ENCODE results near the gene TRHDE.

TRHDE gene

DNA sequence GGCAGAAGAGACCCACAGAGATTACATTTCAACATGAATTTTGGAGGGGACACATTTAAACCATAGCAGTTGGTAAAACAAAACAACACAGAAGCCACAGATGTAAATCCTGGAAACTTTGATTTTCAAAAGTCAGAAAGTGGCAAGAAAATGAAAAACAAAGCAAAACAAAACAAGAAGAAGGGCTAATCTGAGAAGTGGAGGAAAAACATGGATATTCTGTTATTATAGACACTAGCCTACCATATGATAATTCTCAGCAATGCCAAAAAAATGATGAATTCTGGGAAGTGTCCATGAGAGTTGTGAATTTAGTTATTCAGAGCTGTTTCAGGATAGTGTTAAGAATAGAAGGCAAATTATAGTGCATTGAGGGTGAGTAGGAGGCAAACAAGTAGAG lies 192.3 kb downstream of the TRHDE start:
- no peaks in the 10 kb centered on the region for H3K36me3 ChIP-seq (ENCODE audit: control insufficient read depth, insufficient read depth, low read length)
- H3K4me3 ChIP-seq (ENCODE audit: low read length), result no peak overlapping the region
- no peaks in the 10 kb centered on the region for H3K4me1 ChIP-seq (ENCODE audit: control insufficient read depth, insufficient read depth, low read length)
- H3K27ac ChIP-seq (ENCODE audit: low read length), result no peak overlapping the region
- no peak for DNase-seq (ENCODE audit: low read depth, low spot score)
- H3K27me3 ChIP-seq (ENCODE audit: control insufficient read depth, insufficient read depth, low read length), result no peaks in the 10 kb centered on the region
- H3K9me3 ChIP-seq (ENCODE audit: control insufficient read depth, insufficient read depth, low read length), result no peaks in the 10 kb centered on the region

DNA sequence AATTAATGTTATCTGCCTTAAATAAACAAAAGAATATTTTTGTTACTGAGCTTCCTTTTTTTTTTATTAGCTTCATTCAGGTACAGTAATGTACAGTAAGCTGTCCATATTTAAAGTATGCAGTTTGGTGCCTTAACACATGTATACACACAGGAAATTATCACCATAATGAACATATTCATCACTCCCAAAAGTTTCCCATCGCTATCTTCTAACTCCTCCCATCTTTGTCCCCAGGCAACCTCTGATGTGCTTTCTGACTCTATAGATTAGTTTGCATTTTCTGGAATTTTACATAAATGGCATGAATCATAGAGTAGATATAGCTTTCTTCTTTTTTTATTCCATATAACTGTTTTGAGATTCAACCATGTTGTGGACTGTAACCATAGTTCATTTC lies 193.0 kb downstream of the TRHDE start:
- Histone ChIP-seq H3K27ac (ENCODE audit: low read length) (no peak overlapping the region), H3K27me3 (ENCODE audit: control insufficient read depth, insufficient read depth, low read length) (no peaks in the 10 kb centered on the region), H3K9me3 (ENCODE audit: control insufficient read depth, insufficient read depth, low read length) (no peaks in the 10 kb centered on the region), H3K4me3 (ENCODE audit: low read length) (no peak overlapping the region), H3K4me1 (ENCODE audit: control insufficient read depth, insufficient read depth, low read length) (no peaks in the 10 kb centered on the region), H3K36me3 (ENCODE audit: control insufficient read depth, insufficient read depth, low read length) (no peaks in the 10 kb centered on the region)
- DNase-seq (ENCODE audit: low read depth, low spot score), result no peak
- no CpG with 5 or more reads among the region's 1 CpG for WGBS (ENCODE audit: insufficient coverage, insufficient read length)

DNA sequence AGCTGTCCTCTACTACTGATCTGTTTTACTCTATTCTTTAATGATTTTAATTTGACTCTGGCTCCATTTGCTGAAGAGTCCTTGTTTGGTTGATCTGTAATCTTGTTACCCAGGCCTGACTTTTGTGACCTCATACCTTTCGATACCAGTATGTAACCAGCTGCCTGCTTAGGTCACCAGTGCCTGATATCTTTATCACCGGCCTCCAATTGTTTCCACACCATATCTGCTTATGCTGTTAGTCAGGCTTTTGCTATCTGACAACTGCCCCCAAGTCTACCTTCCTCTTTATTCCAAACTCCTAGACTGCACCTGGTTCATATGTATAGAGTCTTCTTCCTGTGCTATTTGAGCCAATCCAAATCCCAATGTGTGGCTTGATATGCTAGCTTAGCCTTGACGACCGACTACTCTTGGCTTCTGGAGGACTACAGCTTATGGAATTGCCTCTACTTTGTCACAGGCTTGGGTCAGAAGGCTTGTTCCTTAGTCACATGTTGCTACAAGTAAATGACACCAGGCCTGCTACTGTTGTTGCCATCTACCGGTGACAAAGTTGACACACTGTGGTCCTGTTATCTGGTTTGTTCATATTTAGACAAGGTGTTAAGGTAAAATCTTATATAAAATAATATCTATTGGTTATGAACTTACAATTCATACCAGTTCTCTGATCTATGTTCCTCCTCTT lies 193.9 kb downstream of the TRHDE start:
- Histone ChIP-seq H3K4me1 (ENCODE audit: control insufficient read depth, insufficient read depth, low read length) (no peaks in the 10 kb centered on the region), H3K27ac (ENCODE audit: low read length) (no peak overlapping the region), H3K27me3 (ENCODE audit: control insufficient read depth, insufficient read depth, low read length) (no peaks in the 10 kb centered on the region), H3K4me3 (ENCODE audit: low read length) (no peak overlapping the region), H3K9me3 (ENCODE audit: control insufficient read depth, insufficient read depth, low read length) (no peaks in the 10 kb centered on the region), H3K36me3 (ENCODE audit: control insufficient read depth, insufficient read depth, low read length) (no peaks in the 10 kb centered on the region)
- DNase-seq (ENCODE audit: low read depth, low spot score), result no peak
- no CpG with 5 or more reads among the region's 5 CpGs for WGBS (ENCODE audit: insufficient coverage, insufficient read length)

DNA sequence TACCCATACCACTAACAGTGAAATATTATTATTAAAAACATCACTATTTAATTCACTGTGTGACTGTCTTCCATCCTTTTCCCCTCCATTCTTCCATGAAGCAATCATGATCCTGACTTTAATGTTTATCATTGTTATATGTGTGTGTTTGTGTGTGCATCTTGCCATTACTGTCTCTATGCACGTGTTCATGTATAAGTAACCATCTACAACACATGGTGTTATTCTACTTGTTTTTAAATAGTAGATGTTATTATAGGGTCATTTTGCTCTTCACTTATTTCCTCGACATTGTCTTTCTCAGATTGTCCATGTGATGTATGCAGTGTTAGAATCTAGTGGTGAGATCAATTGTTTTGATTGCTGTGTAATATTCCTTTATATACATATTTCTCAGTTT lies 195.8 kb downstream of the TRHDE start:
- H3K4me3 ChIP-seq (ENCODE audit: low read length), result no peak overlapping the region
- no peaks in the 10 kb centered on the region for H3K36me3 ChIP-seq (ENCODE audit: control insufficient read depth, insufficient read depth, low read length)
- H3K27me3 ChIP-seq (ENCODE audit: control insufficient read depth, insufficient read depth, low read length), result no peaks in the 10 kb centered on the region
- H3K27ac ChIP-seq (ENCODE audit: low read length), result no peak overlapping the region
- no peaks in the 10 kb centered on the region for H3K4me1 ChIP-seq (ENCODE audit: control insufficient read depth, insufficient read depth, low read length)
- WGBS (ENCODE audit: insufficient coverage, insufficient read length), result no CpG with 5 or more reads among the region's 2 CpGs
- DNase-seq (ENCODE audit: low read depth, low spot score), result no peak
- H3K9me3 ChIP-seq (ENCODE audit: control insufficient read depth, insufficient read depth, low read length), result no peaks in the 10 kb centered on the region

DNA sequence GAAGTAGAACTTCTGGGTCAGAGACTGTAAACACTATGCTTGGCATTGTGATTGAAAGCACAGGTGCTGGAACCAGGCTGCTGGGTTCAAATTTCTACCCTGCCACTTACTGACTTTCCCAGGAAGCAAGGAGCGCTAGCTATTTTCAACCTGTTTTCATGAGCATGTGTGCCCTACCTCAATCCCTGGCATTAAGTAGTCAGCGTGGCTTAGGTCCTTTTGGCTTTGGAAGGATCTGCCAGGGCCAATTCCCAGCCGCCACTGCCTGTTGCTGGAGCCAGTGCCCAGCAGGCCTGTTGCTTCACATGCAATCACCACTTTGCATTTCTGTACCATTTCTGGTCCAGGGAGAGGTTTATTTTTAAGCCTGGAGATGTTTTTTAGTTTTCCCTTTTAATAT lies 196.3 kb downstream of the TRHDE start:
- DNase-seq (ENCODE audit: low read depth, low spot score), result no peak
- no peaks in the 10 kb centered on the region for H3K4me1 ChIP-seq (ENCODE audit: control insufficient read depth, insufficient read depth, low read length)
- H3K4me3 ChIP-seq (ENCODE audit: low read length), result no peak overlapping the region
- no peak overlapping the region for H3K27ac ChIP-seq (ENCODE audit: low read length)
- no peaks in the 10 kb centered on the region for H3K9me3 ChIP-seq (ENCODE audit: control insufficient read depth, insufficient read depth, low read length)
- H3K36me3 ChIP-seq (ENCODE audit: control insufficient read depth, insufficient read depth, low read length), result no peaks in the 10 kb centered on the region
- H3K27me3 ChIP-seq (ENCODE audit: control insufficient read depth, insufficient read depth, low read length), result no peaks in the 10 kb centered on the region
- WGBS (ENCODE audit: insufficient coverage, insufficient read length), result no CpG with 5 or more reads among the region's 3 CpGs

DNA sequence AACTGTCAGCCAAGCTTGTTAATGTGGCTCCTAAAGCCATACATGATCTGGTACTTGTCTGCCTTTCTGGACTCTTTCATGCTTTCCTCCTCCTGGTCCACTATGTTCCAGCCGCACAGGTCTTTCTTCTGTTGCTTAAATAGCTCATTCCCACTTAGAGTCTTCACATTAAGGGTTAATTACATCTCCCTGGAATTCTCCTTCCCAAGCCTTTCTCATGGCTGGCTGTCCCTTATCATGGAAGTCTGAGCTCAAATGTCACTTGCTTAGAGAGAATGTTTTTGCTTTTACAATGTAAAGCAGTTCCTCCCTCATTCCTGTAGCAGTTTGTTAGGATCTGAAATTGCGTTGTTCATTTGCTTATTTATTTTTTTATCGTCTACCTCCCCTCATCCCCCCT lies 199.6 kb downstream of the TRHDE start:
- no peaks in the 10 kb centered on the region for H3K4me1 ChIP-seq (ENCODE audit: control insufficient read depth, insufficient read depth, low read length)
- H3K27me3 ChIP-seq (ENCODE audit: control insufficient read depth, insufficient read depth, low read length), result no peaks in the 10 kb centered on the region
- H3K4me3 ChIP-seq (ENCODE audit: low read length), result no peak overlapping the region
- H3K27ac ChIP-seq (ENCODE audit: low read length), result no peak overlapping the region
- no peaks in the 10 kb centered on the region for H3K9me3 ChIP-seq (ENCODE audit: control insufficient read depth, insufficient read depth, low read length)
- peak; percentile 4 for DNase-seq (ENCODE audit: low read depth, low spot score)
- no CpG with 5 or more reads among the region's 3 CpGs for WGBS (ENCODE audit: insufficient coverage, insufficient read length)
- H3K36me3 ChIP-seq (ENCODE audit: control insufficient read depth, insufficient read depth, low read length), result no peaks in the 10 kb centered on the region

DNA sequence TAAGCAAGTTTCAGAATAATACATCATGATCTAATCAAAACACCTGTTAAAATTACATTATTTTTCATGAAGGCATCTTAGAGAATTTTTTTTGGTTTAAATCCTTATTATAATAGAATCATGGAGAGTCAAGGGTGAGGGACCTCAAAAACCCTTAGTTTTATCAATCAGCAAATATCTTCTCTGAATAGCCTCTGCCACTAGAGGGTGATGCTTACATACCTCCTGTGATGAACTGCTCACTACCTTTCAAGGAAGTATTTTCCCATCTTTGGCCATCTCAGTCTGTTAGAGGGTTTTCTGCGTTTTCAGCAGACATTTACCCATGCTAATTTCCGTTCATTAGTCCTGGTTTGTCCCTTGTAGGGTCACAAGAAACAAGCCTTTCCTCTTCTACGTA lies 200.2 kb downstream of the TRHDE start:
- H3K4me1 ChIP-seq (ENCODE audit: control insufficient read depth, insufficient read depth, low read length), result no peaks in the 10 kb centered on the region
- no peaks in the 10 kb centered on the region for H3K27me3 ChIP-seq (ENCODE audit: control insufficient read depth, insufficient read depth, low read length)
- H3K4me3 ChIP-seq (ENCODE audit: low read length), result no peak overlapping the region
- no peak overlapping the region for H3K27ac ChIP-seq (ENCODE audit: low read length)
- no peaks in the 10 kb centered on the region for H3K9me3 ChIP-seq (ENCODE audit: control insufficient read depth, insufficient read depth, low read length)
- no peaks in the 10 kb centered on the region for H3K36me3 ChIP-seq (ENCODE audit: control insufficient read depth, insufficient read depth, low read length)
- WGBS (ENCODE audit: insufficient coverage, insufficient read length), result no CpG with 5 or more reads among the region's 3 CpGs
- no peak for DNase-seq (ENCODE audit: low read depth, low spot score)

DNA sequence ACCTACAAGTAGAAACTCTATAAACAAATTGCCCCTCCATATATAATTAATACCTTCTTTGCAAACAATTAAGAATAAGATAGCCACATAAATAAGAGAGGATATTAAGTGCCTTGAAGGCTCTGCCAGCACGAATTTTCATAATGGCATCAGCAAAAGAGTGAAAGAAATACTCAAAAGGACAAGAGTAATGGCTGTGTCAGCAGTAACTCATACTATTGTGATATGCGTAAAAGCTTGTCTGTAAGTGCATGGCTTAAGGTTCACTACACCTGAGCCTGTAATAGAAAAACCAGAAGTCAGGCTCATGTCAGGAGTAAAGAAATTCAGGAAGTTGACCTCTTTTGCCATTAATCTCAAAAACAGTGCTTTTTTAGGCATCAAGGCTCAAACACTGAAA lies 204.1 kb downstream of the TRHDE start:
- DNase-seq (ENCODE audit: low read depth, low spot score), result no peak
- no peaks in the 10 kb centered on the region for H3K4me1 ChIP-seq (ENCODE audit: control insufficient read depth, insufficient read depth, low read length)
- no peaks in the 10 kb centered on the region for H3K36me3 ChIP-seq (ENCODE audit: control insufficient read depth, insufficient read depth, low read length)
- H3K9me3 ChIP-seq (ENCODE audit: control insufficient read depth, insufficient read depth, low read length), result no peaks in the 10 kb centered on the region
- no peak overlapping the region for H3K27ac ChIP-seq (ENCODE audit: low read length)
- no CpG with 5 or more reads among the region's 2 CpGs for WGBS (ENCODE audit: insufficient coverage, insufficient read length)
- no peaks in the 10 kb centered on the region for H3K27me3 ChIP-seq (ENCODE audit: control insufficient read depth, insufficient read depth, low read length)
- no peak overlapping the region for H3K4me3 ChIP-seq (ENCODE audit: low read length)

DNA sequence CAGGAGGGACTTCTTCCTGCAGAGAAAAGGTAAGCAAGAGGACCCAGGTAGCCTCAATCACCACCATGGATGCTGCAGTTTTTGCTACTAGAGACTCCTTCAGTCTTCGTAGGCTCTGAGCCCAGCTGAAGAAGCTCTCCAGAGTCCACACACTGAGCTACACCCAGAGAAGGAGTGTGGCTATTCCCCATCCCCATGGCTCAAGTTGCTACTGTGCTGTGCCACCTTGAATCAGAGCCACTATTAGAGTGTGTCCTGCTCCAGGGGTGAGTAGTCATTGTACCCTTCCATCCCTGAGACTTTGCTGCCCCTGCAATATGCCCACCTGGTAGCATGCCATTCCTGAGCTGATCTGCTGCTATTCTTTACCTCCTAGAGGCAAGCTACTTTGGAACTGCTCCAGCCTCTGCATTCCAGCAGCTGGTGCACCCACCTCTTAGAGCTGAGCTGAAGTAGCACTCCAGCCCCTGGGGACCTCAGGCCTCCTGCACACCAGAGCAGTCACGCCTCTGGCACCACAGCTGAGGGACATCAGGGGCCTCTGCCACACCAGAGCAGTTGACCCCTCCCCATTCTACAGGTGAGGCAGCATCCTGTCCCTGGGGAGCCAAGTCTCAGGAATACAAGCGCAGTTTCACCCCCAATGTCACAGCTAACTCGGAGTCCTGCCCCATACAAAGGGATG lies 213.0 kb downstream of the TRHDE start:
- DNase-seq (ENCODE audit: low read depth, low spot score), result no peak
- no CpG with 5 or more reads among the region's 4 CpGs for WGBS (ENCODE audit: insufficient coverage, insufficient read length)
- H3K36me3 ChIP-seq (ENCODE audit: control insufficient read depth, insufficient read depth, low read length), result no peaks in the 10 kb centered on the region
- H3K4me1 ChIP-seq (ENCODE audit: control insufficient read depth, insufficient read depth, low read length), result no peaks in the 10 kb centered on the region
- no peak overlapping the region for H3K4me3 ChIP-seq (ENCODE audit: low read length)
- H3K27me3 ChIP-seq (ENCODE audit: control insufficient read depth, insufficient read depth, low read length), result no peaks in the 10 kb centered on the region
- no peak overlapping the region for H3K27ac ChIP-seq (ENCODE audit: low read length)
- no peaks in the 10 kb centered on the region for H3K9me3 ChIP-seq (ENCODE audit: control insufficient read depth, insufficient read depth, low read length)

DNA sequence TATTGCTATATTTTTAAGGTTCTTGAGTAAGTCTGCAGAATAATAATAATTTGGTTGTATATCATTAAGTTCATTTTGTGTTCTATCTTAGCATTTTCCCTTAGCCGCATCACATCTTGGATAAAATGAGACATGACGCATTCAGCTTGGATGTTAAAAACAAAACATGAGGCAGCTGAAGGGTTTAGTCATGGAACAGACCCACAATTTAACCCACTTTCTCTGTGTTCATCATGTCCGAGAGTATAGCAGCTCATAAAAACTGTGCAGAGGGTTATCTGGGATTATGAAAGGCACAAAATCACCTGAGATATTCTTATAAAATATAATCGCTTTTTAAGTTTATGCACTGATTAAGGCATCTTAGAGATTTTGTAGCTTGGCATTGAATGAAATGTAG lies 219.3 kb downstream of the TRHDE start:
- no peak overlapping the region for H3K4me3 ChIP-seq (ENCODE audit: low read length)
- no peaks in the 10 kb centered on the region for H3K36me3 ChIP-seq (ENCODE audit: control insufficient read depth, insufficient read depth, low read length)
- H3K27me3 ChIP-seq (ENCODE audit: control insufficient read depth, insufficient read depth, low read length), result no peaks in the 10 kb centered on the region
- WGBS (ENCODE audit: insufficient coverage, insufficient read length), result no CpG with 5 or more reads among the region's 4 CpGs
- no peak for DNase-seq (ENCODE audit: low read depth, low spot score)
- H3K27ac ChIP-seq (ENCODE audit: low read length), result no peak overlapping the region
- no peaks in the 10 kb centered on the region for H3K9me3 ChIP-seq (ENCODE audit: control insufficient read depth, insufficient read depth, low read length)
- H3K4me1 ChIP-seq (ENCODE audit: control insufficient read depth, insufficient read depth, low read length), result no peaks in the 10 kb centered on the region

DNA sequence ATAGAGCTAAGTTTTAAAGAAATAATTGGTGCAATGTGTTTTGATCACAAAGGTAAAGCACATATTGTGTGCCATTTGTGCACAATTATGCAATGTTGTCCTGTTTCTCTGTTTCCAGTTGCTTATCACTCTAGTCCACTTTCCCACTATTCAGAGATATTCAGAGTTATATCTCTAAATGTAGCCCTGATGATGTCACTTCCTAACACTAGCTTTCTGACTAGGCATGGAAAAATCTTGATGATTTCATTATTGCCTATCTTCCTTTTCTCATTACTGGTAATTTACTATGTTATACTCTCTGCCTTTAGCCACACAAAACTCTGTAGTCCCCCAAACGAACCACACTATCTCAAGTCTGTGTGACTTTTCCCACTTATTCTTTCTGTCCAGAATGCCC lies 221.2 kb downstream of the TRHDE start:
- Histone ChIP-seq H3K27me3 (ENCODE audit: control insufficient read depth, insufficient read depth, low read length) (no peaks in the 10 kb centered on the region), H3K27ac (ENCODE audit: low read length) (no peak overlapping the region), H3K36me3 (ENCODE audit: control insufficient read depth, insufficient read depth, low read length) (no peaks in the 10 kb centered on the region), H3K4me3 (ENCODE audit: low read length) (no peak overlapping the region), H3K9me3 (ENCODE audit: control insufficient read depth, insufficient read depth, low read length) (no peaks in the 10 kb centered on the region), H3K4me1 (ENCODE audit: control insufficient read depth, insufficient read depth, low read length) (no peaks in the 10 kb centered on the region)
- DNase-seq (ENCODE audit: low read depth, low spot score), result no peak
- WGBS (ENCODE audit: insufficient coverage, insufficient read length), result no CpG with 5 or more reads among the region's 1 CpG

Measured in iPS DF 6.9 (cell line).